ENCODE results near the gene FNDC4.

Gene FNDC4

GRCh38 chr2:27509326-27509725 is 14.3 kb upstream of the FNDC4 start (continued):
- TF ChIP-seq ZBTB17 (tag by site-specific recombination; IDR thresholded peaks at IDR 0.05) = peak; percentile 52

- ChIA-PET CTCF (interaction anchor here (1.3 kb wide), 1 partner anchor 15 kb away, joined by 3 read pairs; no protein-coding TSS in a partner anchor), POLR2A (interaction anchor here (0.7 kb wide), 1 partner anchor 122 kb away, joined by 3 read pairs; the partner anchor contains the start of genes CCDC121 and GPN1)
- no peaks in the 10 kb centered on the region for H3K36me3 ChIP-seq (ENCODE audit: control insufficient read depth in 2 of 2, insufficient read depth in 1 of 2, low read length in 2 of 2)
- H3K9me3 ChIP-seq (ENCODE audit: control insufficient read depth, insufficient read depth, low read depth, low read length) = no peaks in the 10 kb centered on the region
- 0 out of 2 replicates have a peak, but pooled peaks cover 2% of the 10 kb centered on the region for H3K4me1 ChIP-seq (ENCODE audit: control insufficient read depth, insufficient read depth, low read length)
- no peak overlapping the region for H3K4me3 ChIP-seq (ENCODE audit: low read depth, low read length)
- H3K27ac ChIP-seq (ENCODE audit: extremely low read depth, low read depth, low read length) = no peak overlapping the region
- TF ChIP-seq PRDM1 (tag by site-specific recombination; IDR thresholded peaks at IDR 0.05) (no peak), ZNF10 (tag by site-specific recombination; IDR thresholded peaks at IDR 0.05) (no peak), ZNF132 (tag by site-specific recombination; IDR thresholded peaks at IDR 0.05; ENCODE audit: borderline replicate concordance) (no peak), ZXDB (tag by site-specific recombination; IDR thresholded peaks at IDR 0.05) (no peak), GLIS2 (tag by site-specific recombination; IDR thresholded peaks at IDR 0.05) (no peak), ZNF214 (tag by site-specific recombination; IDR thresholded peaks at IDR 0.05; ENCODE audit: borderline replicate concordance) (no peak), ZNF658 (tag by site-specific recombination; IDR thresholded peaks at IDR 0.05) (no peak)
Measured at GRCh38 chr2:27507293-27507692, 12.3 kb upstream of the FNDC4 start.

DNA sequence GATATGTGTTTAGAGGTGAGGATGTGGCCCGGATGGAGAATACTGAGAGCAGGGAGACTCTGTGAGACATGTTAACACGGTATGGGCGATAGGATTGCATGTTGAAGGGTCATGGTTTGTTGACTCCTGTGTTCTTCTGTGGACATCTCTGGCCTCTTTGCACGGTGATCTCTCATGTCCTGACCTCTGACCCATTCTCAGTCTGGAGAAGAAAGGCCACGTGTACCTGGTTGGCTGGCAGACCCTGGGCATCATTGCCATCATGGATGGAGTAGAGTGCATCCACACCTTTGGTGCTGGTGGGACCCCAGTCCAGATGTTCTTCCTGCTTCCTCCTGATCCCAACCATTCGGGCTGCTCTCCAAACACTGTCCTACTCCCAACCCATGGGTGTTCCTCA is 11.6 kb upstream of the FNDC4 start:
- Histone ChIP-seq H3K4me1 (ENCODE audit: control insufficient read depth, insufficient read depth, low read length) (0 out of 2 replicates have a peak, but pooled peaks cover 2% of the 10 kb centered on the region), H3K27ac (ENCODE audit: extremely low read depth, low read depth, low read length) (no peak overlapping the region), H3K36me3 (ENCODE audit: control insufficient read depth in 2 of 2, insufficient read depth in 1 of 2, low read length in 2 of 2) (no peaks in the 10 kb centered on the region), H3K9me3 (ENCODE audit: control insufficient read depth, insufficient read depth, low read depth, low read length) (no peaks in the 10 kb centered on the region), H3K4me3 (ENCODE audit: low read depth, low read length) (no peak overlapping the region)
- TF ChIP-seq ZNF488 (tag by site-specific recombination; IDR thresholded peaks at IDR 0.05) (no peak), ZNF621 (tag by site-specific recombination; IDR thresholded peaks at IDR 0.05) (no peak), ZNF274 (IDR thresholded peaks at IDR 0.05; ENCODE audit: low read length) (no peak), ZNF274 (tag by site-specific recombination; IDR thresholded peaks at IDR 0.05; ENCODE audit: borderline replicate concordance) (no peak), ZNF596 (tag by site-specific recombination; IDR thresholded peaks at IDR 0.05) (no peak), ZNF175 (tag by site-specific recombination; IDR thresholded peaks at IDR 0.05) (no peak), ZFP69B (tag by site-specific recombination; IDR thresholded peaks at IDR 0.05) (no peak), ZBTB8A (tag by site-specific recombination; IDR thresholded peaks at IDR 0.05) (no peak), ZNF292 (tag by site-specific recombination; IDR thresholded peaks at IDR 0.05; ENCODE audit: borderline replicate concordance, low read depth) (no peak), ZNF24 (tag by site-specific recombination; IDR thresholded peaks at IDR 0.05) (no peak), ZNF530 (tag by site-specific recombination; IDR thresholded peaks at IDR 0.05; ENCODE audit: low read depth) (no peak), ZFHX2 (tag by site-specific recombination; conservative IDR thresholded peaks at IDR 0.05) (no peak), ZNF501 (tag by site-specific recombination; IDR thresholded peaks at IDR 0.05) (no peak), ZNF830 (tag by site-specific recombination; IDR thresholded peaks at IDR 0.05; ENCODE audit: low read depth) (no peak), ZNF707 (tag by site-specific recombination; IDR thresholded peaks at IDR 0.05) (no peak), KLF16 (tag by site-specific recombination; IDR thresholded peaks at IDR 0.05) (no peak), PBX3 (CRISPR knock-in tag; IDR thresholded peaks at IDR 0.05) (no peak), GLIS1 (tag by site-specific recombination; IDR thresholded peaks at IDR 0.05) (no peak)
- TF ChIP-seq, protein P1, sequence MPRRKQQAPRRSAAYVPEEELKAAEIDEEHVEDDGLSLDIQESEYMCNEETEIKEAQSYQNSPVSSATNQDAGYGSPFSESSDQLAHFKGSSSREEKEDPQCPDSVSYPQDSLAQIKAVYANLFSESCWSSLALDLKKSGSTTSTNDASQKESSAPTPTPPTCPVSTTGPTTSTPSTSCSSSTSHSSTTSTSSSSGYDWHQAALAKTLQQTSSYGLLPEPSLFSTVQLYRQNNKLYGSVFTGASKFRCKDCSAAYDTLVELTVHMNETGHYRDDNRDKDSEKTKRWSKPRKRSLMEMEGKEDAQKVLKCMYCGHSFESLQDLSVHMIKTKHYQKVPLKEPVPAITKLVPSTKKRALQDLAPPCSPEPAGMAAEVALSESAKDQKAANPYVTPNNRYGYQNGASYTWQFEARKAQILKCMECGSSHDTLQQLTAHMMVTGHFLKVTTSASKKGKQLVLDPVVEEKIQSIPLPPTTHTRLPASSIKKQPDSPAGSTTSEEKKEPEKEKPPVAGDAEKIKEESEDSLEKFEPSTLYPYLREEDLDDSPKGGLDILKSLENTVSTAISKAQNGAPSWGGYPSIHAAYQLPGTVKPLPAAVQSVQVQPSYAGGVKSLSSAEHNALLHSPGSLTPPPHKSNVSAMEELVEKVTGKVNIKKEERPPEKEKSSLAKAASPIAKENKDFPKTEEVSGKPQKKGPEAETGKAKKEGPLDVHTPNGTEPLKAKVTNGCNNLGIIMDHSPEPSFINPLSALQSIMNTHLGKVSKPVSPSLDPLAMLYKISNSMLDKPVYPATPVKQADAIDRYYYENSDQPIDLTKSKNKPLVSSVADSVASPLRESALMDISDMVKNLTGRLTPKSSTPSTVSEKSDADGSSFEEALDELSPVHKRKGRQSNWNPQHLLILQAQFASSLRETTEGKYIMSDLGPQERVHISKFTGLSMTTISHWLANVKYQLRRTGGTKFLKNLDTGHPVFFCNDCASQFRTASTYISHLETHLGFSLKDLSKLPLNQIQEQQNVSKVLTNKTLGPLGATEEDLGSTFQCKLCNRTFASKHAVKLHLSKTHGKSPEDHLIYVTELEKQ (tag by site-specific recombination; IDR thresholded peaks at IDR 0.05; ENCODE audit: borderline replicate concordance) = no peak
- TF ChIP-seq, protein P2, sequence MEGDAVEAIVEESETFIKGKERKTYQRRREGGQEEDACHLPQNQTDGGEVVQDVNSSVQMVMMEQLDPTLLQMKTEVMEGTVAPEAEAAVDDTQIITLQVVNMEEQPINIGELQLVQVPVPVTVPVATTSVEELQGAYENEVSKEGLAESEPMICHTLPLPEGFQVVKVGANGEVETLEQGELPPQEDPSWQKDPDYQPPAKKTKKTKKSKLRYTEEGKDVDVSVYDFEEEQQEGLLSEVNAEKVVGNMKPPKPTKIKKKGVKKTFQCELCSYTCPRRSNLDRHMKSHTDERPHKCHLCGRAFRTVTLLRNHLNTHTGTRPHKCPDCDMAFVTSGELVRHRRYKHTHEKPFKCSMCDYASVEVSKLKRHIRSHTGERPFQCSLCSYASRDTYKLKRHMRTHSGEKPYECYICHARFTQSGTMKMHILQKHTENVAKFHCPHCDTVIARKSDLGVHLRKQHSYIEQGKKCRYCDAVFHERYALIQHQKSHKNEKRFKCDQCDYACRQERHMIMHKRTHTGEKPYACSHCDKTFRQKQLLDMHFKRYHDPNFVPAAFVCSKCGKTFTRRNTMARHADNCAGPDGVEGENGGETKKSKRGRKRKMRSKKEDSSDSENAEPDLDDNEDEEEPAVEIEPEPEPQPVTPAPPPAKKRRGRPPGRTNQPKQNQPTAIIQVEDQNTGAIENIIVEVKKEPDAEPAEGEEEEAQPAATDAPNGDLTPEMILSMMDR (tag by site-specific recombination; IDR thresholded peaks at IDR 0.05) = no peak
- CTCF ChIA-PET = no interaction called here
- POLR2A ChIA-PET = no interaction called here

Data from HEK293 (cell line).